Upper lobe of right lung (tissue), 1 donor: ENCODE results near the gene EYA2. TPM values are rescaled to one million over a fixed set of nuclear protein-coding genes. Genes with fewer than 3 reads are reported as not detected.
A peak's percentile ranks its signal among the peaks of the same experiment; 100 is the strongest.
"Not testable (repeated sequence)": the region's sequence is repeated elsewhere in the genome, so short reads cannot be mapped to it uniquely, and the experiment has no call there.

Experiments
- ATAC-seq: fragments of 200-7000 bp; cut with Tn5 transposase; one replicate; pipeline ENCODE4 v1.9.1; 2020; ENCODE audit warnings: mild to moderate bottlenecking, moderate library complexity
- DNase-seq: peaks from one replicate; pipeline ENCODE4 v3.0.0-alpha.2; 2020
- H3K27ac ChIP-seq: fragments of 200-600 bp; one replicate; pipeline ENCODE4 v1.8.0; 2022
- H3K27me3 ChIP-seq: fragments of 200-600 bp; one replicate; pipeline ENCODE4 v1.8.0; 2022; ENCODE audit warnings: mild to moderate bottlenecking
- H3K36me3 ChIP-seq: fragments of 200-600 bp; one replicate; pipeline ENCODE4 v1.8.0; 2022
- H3K4me1 ChIP-seq: fragments of 200-600 bp; one replicate; pipeline ENCODE4 v1.8.0; 2022
- H3K4me3 ChIP-seq: fragments of 200-600 bp; one replicate; pipeline ENCODE4 v1.8.0; 2022; ENCODE audit warnings: mild to moderate bottlenecking
- H3K9me3 ChIP-seq: fragments of 200-600 bp; one replicate; pipeline ENCODE4 v1.8.0; 2022
- CTCF ChIP-seq: fragments of 200-600 bp; IDR thresholded peaks from one replicate; pipeline ENCODE4 v1.8.0; 2022; ENCODE audit warnings: antibody characterized with exemption
- intact Hi-C: fragments of 100-400 bp; cut with DNase I; formaldehyde crosslinking; loops from one replicate; pipeline ENCODE4 v1.11.0; 2022
- total RNA-seq: library from RNA; stranded (reverse); fragmentation: NEBNext Ultra II Directional; extraction: Animal tissue kit (Norgen Biotek cat#: 25700); gene quantifications from one replicate; pipeline ENCODE4 v1.2.1, GENCODE V29; 2021
- donor health status: DM: no; HTN: yes; CAD: no; lungs with severe emphysema.

The EYA2 gene
- total RNA-seq, 1 donor from 2014 or later = 1.8 TPM

GRCh38 chr20:47167846-47168245, 273.2 kb downstream of the EYA2 start:
- no peaks in the 10 kb centered on the region for H3K36me3 ChIP-seq
- intact Hi-C loops = no loop called here
- no peak for TF ChIP-seq CTCF
- H3K27me3 ChIP-seq = no peaks in the 10 kb centered on the region
- no peak overlapping the region for H3K27ac ChIP-seq
- ATAC-seq = no peak
- no peak overlapping the region for H3K4me3 ChIP-seq
- no peaks in the 10 kb centered on the region for H3K4me1 ChIP-seq
- no peaks in the 10 kb centered on the region for H3K9me3 ChIP-seq
- peak; percentile 29 for DNase-seq

GRCh38 chr20:47172579-47172978, 277.9 kb downstream of the EYA2 start:
- Histone ChIP-seq H3K36me3 (no peaks in the 10 kb centered on the region), H3K27ac (no peak overlapping the region), H3K4me3 (no peak overlapping the region), H3K9me3 (no peaks in the 10 kb centered on the region), H3K27me3 (no peaks in the 10 kb centered on the region), H3K4me1 (no peaks in the 10 kb centered on the region)
- no peak for DNase-seq
- ATAC-seq = no peak
- intact Hi-C loops = no loop called here
- no peak for TF ChIP-seq CTCF

GRCh38 chr20:47173596-47174216, 279.1 kb downstream of the EYA2 start:
- H3K4me1 ChIP-seq = no peaks in the 10 kb centered on the region
- intact Hi-C loops = no loop called here
- TF ChIP-seq CTCF = no peak
- no peaks in the 10 kb centered on the region for H3K9me3 ChIP-seq
- H3K36me3 ChIP-seq = no peaks in the 10 kb centered on the region
- DNase-seq = no peak
- H3K27ac ChIP-seq = no peak overlapping the region
- H3K4me3 ChIP-seq = no peak overlapping the region
- no peaks in the 10 kb centered on the region for H3K27me3 ChIP-seq
- ATAC-seq = no peak

GRCh38 chr20:47174456-47175243, 280.0 kb downstream of the EYA2 start:
- Histone ChIP-seq H3K4me3 (no peak overlapping the region), H3K27ac (no peak overlapping the region), H3K27me3 (no peaks in the 10 kb centered on the region), H3K4me1 (no peaks in the 10 kb centered on the region), H3K36me3 (no peaks in the 10 kb centered on the region), H3K9me3 (no peaks in the 10 kb centered on the region)
- ATAC-seq (no peak), DNase-seq (no peak)
- intact Hi-C loops = no loop called here
- TF ChIP-seq CTCF = no peak

GRCh38 chr20:47175493-47175892, 280.9 kb downstream of the EYA2 start:
- DNase-seq (no peak), ATAC-seq (peak; percentile 71)
- intact Hi-C loops = no loop called here

GRCh38 chr20:47176217-47176616, 281.6 kb downstream of the EYA2 start:
- H3K36me3 ChIP-seq, H3K4me1 ChIP-seq, H3K9me3 ChIP-seq, DNase-seq, H3K27me3 ChIP-seq, H3K4me3 ChIP-seq, intact Hi-C loops, H3K27ac ChIP-seq, ATAC-seq: not testable (repeated sequence)

More at GRCh38 chr20:47175493-47175892, 280.9 kb downstream of the EYA2 start:
- no peak overlapping the region for H3K27ac ChIP-seq
- H3K9me3 ChIP-seq = no peaks in the 10 kb centered on the region
- H3K27me3 ChIP-seq = no peaks in the 10 kb centered on the region
- no peaks in the 10 kb centered on the region for H3K36me3 ChIP-seq
- H3K4me1 ChIP-seq = no peaks in the 10 kb centered on the region
- TF ChIP-seq CTCF = no peak
- no peak overlapping the region for H3K4me3 ChIP-seq
